ENCODE data around the gene HSBP1.
A peak's percentile ranks its signal among the peaks of the same experiment; 100 is the strongest.

HSBP1 gene

GRCh38 chr16:83807710-83808572, at the start of gene HSBP1:
TSS of gene HSBP1 (plus strand) at chr16:83807978. CDS start at chr16:83808077, 99 bp downstream.
- TF ChIP-seq MYC (IDR thresholded peaks at IDR 0.05; ENCODE audit: low read depth, low read length) (peak; percentile 36; the same call in 1 of the 2 replicates), POLR2A (IDR thresholded peaks at IDR 0.05; ENCODE audit: extremely low read depth, insufficient read length) (peak; percentile 65)
- TF ChIP-seq, protein P1, sequence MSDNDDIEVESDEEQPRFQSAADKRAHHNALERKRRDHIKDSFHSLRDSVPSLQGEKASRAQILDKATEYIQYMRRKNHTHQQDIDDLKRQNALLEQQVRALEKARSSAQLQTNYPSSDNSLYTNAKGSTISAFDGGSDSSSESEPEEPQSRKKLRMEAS (IDR thresholded peaks at IDR 0.05; ENCODE audit: low read depth, low read length), result no peak
- peak within 1 kb of the TSS; percentile 71 for H3K4me3 ChIP-seq (ENCODE audit: low read depth, low read length)
- peak; percentile 96 for DNase-seq (ENCODE audit: low read depth)

- no peak overlapping the region for H3K4me3 ChIP-seq (ENCODE audit: low read depth, low read length)
- DNase-seq (ENCODE audit: low read depth), result no peak
- TF ChIP-seq, protein P2, sequence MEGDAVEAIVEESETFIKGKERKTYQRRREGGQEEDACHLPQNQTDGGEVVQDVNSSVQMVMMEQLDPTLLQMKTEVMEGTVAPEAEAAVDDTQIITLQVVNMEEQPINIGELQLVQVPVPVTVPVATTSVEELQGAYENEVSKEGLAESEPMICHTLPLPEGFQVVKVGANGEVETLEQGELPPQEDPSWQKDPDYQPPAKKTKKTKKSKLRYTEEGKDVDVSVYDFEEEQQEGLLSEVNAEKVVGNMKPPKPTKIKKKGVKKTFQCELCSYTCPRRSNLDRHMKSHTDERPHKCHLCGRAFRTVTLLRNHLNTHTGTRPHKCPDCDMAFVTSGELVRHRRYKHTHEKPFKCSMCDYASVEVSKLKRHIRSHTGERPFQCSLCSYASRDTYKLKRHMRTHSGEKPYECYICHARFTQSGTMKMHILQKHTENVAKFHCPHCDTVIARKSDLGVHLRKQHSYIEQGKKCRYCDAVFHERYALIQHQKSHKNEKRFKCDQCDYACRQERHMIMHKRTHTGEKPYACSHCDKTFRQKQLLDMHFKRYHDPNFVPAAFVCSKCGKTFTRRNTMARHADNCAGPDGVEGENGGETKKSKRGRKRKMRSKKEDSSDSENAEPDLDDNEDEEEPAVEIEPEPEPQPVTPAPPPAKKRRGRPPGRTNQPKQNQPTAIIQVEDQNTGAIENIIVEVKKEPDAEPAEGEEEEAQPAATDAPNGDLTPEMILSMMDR (IDR thresholded peaks at IDR 0.05; ENCODE audit: low read depth, low read length), result no peak
- TF ChIP-seq MYC (IDR thresholded peaks at IDR 0.05; ENCODE audit: low read depth, low read length), result no peak
- TF ChIP-seq, protein P1 (IDR thresholded peaks at IDR 0.05; ENCODE audit: low read depth, low read length), result no peak
Observed at GRCh38 chr16:83762141-83762991, 45.4 kb upstream of the HSBP1 start.

GRCh38 chr16:83762992-83763358, 44.8 kb upstream of the HSBP1 start:
- DNase-seq (ENCODE audit: low read depth), result no peak
- H3K4me3 ChIP-seq (ENCODE audit: low read depth, low read length), result no peak overlapping the region
- TF ChIP-seq, protein P2 (IDR thresholded peaks at IDR 0.05; ENCODE audit: low read depth, low read length), result no peak
- TF ChIP-seq MYC (IDR thresholded peaks at IDR 0.05; ENCODE audit: low read depth, low read length) (no peak), POLR2A (IDR thresholded peaks at IDR 0.05; ENCODE audit: extremely low read depth, insufficient read length) (no peak)
- TF ChIP-seq, protein P1 (IDR thresholded peaks at IDR 0.05; ENCODE audit: low read depth, low read length), result no peak

GRCh38 chr16:83768986-83769385, 38.8 kb upstream of the HSBP1 start:
- peak; percentile 8 for DNase-seq (ENCODE audit: low read depth)
- no peak overlapping the region for H3K4me3 ChIP-seq (ENCODE audit: low read depth, low read length)
- TF ChIP-seq POLR2A (IDR thresholded peaks at IDR 0.05; ENCODE audit: extremely low read depth, insufficient read length) (no peak), MYC (IDR thresholded peaks at IDR 0.05; ENCODE audit: low read depth, low read length) (no peak)
- TF ChIP-seq, protein P2 (IDR thresholded peaks at IDR 0.05; ENCODE audit: low read depth, low read length), result no peak
- TF ChIP-seq, protein P1 (IDR thresholded peaks at IDR 0.05; ENCODE audit: low read depth, low read length), result no peak

DNA sequence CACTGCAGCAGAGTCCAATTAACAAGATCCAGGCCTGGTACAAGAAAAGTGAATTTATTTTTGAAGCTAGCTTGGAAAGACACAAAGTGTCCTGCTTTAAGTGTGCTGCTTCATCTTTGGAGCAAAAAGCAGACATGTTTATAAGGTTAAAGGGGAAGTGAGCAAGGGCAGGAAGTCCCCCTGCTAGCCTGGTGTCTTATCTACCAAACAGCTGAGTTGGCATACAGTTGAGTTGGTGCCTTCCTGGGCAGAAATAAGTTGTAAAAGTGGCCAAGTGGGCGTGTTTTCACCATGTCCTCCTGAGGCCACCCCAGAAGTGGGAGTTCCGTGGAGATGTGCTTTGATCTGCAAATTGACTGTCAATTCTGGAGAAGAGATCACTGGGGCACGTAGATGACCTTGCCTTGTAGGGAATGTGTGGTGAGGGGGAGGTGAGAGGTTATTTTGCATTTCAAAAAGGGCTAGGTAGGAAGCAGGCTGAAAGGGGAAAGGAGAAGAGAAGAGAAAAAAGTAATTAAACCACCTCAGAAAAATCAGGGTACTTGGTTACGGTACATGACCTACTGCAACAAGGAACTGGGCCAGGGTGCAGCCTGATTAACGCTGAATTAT, 38.3 kb upstream of the HSBP1 start:
- TF ChIP-seq, protein P1 (IDR thresholded peaks at IDR 0.05; ENCODE audit: low read depth, low read length), result no peak
- TF ChIP-seq POLR2A (IDR thresholded peaks at IDR 0.05; ENCODE audit: extremely low read depth, insufficient read length) (no peak), MYC (IDR thresholded peaks at IDR 0.05; ENCODE audit: low read depth, low read length) (no peak)
- TF ChIP-seq, protein P2 (IDR thresholded peaks at IDR 0.05; ENCODE audit: low read depth, low read length), result no peak
- H3K4me3 ChIP-seq (ENCODE audit: low read depth, low read length), result no peak overlapping the region
- DNase-seq (ENCODE audit: low read depth), result peak; percentile 84

Measured in NB4 (cell line).